Endothelial cell of umbilical vein (primary cell): ENCODE results near the gene EID2B.

ENCODE experiments used
- CTCF ChIP-seq, 2 donors: IDR thresholded peaks; 1 replicate in 1 of 2; 2 replicates in 1 of 2; pipeline ENCODE4 v1.5.1; 2011; ENCODE audit warnings: low read length in 2 of 2, mild to moderate bottlenecking in 2 of 2, moderate library complexity in 2 of 2, control low read depth in 1 of 2, inconsistent platforms in 1 of 2, low read depth in 1 of 2; ENCODE audit not compliant: insufficient read depth in 1 of 2; ENCODE audit errors: extremely low read depth in 1 of 2
- EZH2 ChIP-seq: IDR thresholded peaks from 2 replicates; pipeline ENCODE4 v1.6.1; 2012; ENCODE audit warnings: borderline replicate concordance, low read depth, mild to moderate bottlenecking, moderate library complexity, low read length, inconsistent platforms; ENCODE audit not compliant: severe bottlenecking
- FOS ChIP-seq: IDR thresholded peaks from 2 replicates; pipeline ENCODE4 v1.6.1; 2011; ENCODE audit warnings: mild to moderate bottlenecking, low read length, moderate library complexity, borderline replicate concordance; ENCODE audit not compliant: insufficient read depth
- GATA2 ChIP-seq: IDR thresholded peaks from 2 replicates; pipeline ENCODE4 v1.7.0; 2011; ENCODE audit warnings: low read depth, mild to moderate bottlenecking, moderate library complexity, mixed read lengths, low read length; ENCODE audit not compliant: insufficient read length, insufficient read depth
- MAX ChIP-seq: IDR thresholded peaks from 2 replicates; pipeline ENCODE4 v1.6.1; 2011; ENCODE audit not compliant: insufficient read depth, insufficient read length
- MYC ChIP-seq: IDR thresholded peaks from one replicate; pipeline ENCODE4 v1.6.1; 2011; ENCODE audit warnings: mild to moderate bottlenecking, low read depth, low read length
- POLR2A ChIP-seq: IDR thresholded peaks from 2 replicates; pipeline ENCODE4 v1.6.1; 2012; ENCODE audit warnings: low read depth, mild to moderate bottlenecking, control low read depth, low read length
- POLR2AphosphoS5 ChIP-seq: IDR thresholded peaks from 2 replicates; pipeline ENCODE4 v1.6.1; 2012; ENCODE audit warnings: low read depth, mild to moderate bottlenecking, control low read depth, low read length, moderate library complexity; ENCODE audit not compliant: insufficient read depth

GRCh38 chr19:39542206-39542605, 9.6 kb upstream of the EID2B start:
- TF ChIP-seq FOS (no peak), CTCF (IDR thresholded peaks at IDR 0.05; ENCODE audit: extremely low read depth in 1 of 2, insufficient read depth in 1 of 2, low read depth in 1 of 2, low read length in 2 of 2) (no peak), POLR2A (no peak), GATA2 (no peak), POLR2AphosphoS5 (no peak), EZH2 (no peak), MAX (no peak), MYC (no peak)
